ENCODE measurements around the gene CNN2. TPM values are rescaled to one million over a fixed set of nuclear protein-coding genes. Genes with fewer than 3 reads are reported as not detected.
A peak's percentile ranks its signal among the peaks of the same experiment; 100 is the strongest.

The CNN2 gene
- total RNA-seq, 4 donors from 2014 or later = 2.2 to 10.1 (median 4.1) TPM

- peak overlapping the region in 2 of 4 donors; percentile 7 to 27 for H3K4me3 ChIP-seq
- no peaks in the 10 kb centered on the region for H3K27me3 ChIP-seq
- intact Hi-C loops (cut with DNase I; ENCODE audit: low total_unique reads) (loop anchor here (5.0 kb wide), 1 partner anchor 436 kb away; no protein-coding TSS in a partner anchor), in situ Hi-C loops (cut with MboI; ENCODE audit: low sequenced_read_pairs in 4 of 4) (no loop called here)
- peaks cover 50 to 62% of the 10 kb centered on the region in 2 donors for H3K4me1 ChIP-seq
- H3K36me3 ChIP-seq = peaks cover 0 to 11% of the 10 kb centered on the region in 2 donors
- TF ChIP-seq, protein P1, sequence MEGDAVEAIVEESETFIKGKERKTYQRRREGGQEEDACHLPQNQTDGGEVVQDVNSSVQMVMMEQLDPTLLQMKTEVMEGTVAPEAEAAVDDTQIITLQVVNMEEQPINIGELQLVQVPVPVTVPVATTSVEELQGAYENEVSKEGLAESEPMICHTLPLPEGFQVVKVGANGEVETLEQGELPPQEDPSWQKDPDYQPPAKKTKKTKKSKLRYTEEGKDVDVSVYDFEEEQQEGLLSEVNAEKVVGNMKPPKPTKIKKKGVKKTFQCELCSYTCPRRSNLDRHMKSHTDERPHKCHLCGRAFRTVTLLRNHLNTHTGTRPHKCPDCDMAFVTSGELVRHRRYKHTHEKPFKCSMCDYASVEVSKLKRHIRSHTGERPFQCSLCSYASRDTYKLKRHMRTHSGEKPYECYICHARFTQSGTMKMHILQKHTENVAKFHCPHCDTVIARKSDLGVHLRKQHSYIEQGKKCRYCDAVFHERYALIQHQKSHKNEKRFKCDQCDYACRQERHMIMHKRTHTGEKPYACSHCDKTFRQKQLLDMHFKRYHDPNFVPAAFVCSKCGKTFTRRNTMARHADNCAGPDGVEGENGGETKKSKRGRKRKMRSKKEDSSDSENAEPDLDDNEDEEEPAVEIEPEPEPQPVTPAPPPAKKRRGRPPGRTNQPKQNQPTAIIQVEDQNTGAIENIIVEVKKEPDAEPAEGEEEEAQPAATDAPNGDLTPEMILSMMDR (IDR thresholded peaks at IDR 0.05 in 4 of 5, conservative IDR thresholded peaks at IDR 0.05 in 1 of 5) = no peak
- no peak for TF ChIP-seq POLR2A (IDR thresholded peaks at IDR 0.05)
- DNase-seq (no peak), ATAC-seq (no peak)
- no peaks in the 10 kb centered on the region for H3K9me3 ChIP-seq
- peak overlapping the region in 3 of 4 donors; percentile 48 to 57 (median 48) for H3K27ac ChIP-seq
These were observed 8.5 kb upstream of the CNN2 start for GRCh38 chr19:1017906-1018305.

DNA sequence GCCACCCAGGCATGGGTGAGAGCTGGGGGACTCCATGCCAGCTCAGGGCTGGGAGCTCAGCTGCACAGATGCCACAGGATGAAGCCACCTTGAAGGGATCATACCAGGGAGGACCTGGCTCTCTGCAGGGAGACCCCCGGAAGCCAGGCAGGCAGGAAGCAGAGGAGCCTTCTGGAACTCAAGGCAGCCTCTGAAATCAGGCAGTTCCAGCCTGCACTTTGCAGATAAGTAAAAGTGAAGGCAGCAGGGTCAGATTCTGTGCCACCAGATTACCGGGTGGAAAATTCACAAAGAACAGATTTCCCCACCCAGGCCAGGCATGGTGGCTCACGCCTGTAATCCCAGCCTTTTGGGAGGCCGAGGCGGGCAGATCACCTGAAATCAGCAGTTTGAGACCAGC is 8.0 kb upstream of the CNN2 start:
- Histone ChIP-seq H3K4me1 (peaks cover 50 to 62% of the 10 kb centered on the region in 2 donors), H3K4me3 (peak overlapping the region in 1 of 4 donors; percentile 27), H3K27me3 (no peaks in the 10 kb centered on the region), H3K36me3 (peaks cover 0 to 6% of the 10 kb centered on the region in 2 donors), H3K27ac (peak overlapping the region in 1 of 4 donors; percentile 48), H3K9me3 (no peaks in the 10 kb centered on the region)
- intact Hi-C loops (cut with DNase I; ENCODE audit: low total_unique reads) (loop anchor here (5.0 kb wide), 1 partner anchor 436 kb away; no protein-coding TSS in a partner anchor), in situ Hi-C loops (cut with MboI; ENCODE audit: low sequenced_read_pairs in 4 of 4) (no loop called here)
- ATAC-seq (no peak), DNase-seq (no peak)
- no peak for TF ChIP-seq POLR2A (IDR thresholded peaks at IDR 0.05)
- TF ChIP-seq, protein P1 (IDR thresholded peaks at IDR 0.05 in 4 of 5, conservative IDR thresholded peaks at IDR 0.05 in 1 of 5) = no peak

DNA sequence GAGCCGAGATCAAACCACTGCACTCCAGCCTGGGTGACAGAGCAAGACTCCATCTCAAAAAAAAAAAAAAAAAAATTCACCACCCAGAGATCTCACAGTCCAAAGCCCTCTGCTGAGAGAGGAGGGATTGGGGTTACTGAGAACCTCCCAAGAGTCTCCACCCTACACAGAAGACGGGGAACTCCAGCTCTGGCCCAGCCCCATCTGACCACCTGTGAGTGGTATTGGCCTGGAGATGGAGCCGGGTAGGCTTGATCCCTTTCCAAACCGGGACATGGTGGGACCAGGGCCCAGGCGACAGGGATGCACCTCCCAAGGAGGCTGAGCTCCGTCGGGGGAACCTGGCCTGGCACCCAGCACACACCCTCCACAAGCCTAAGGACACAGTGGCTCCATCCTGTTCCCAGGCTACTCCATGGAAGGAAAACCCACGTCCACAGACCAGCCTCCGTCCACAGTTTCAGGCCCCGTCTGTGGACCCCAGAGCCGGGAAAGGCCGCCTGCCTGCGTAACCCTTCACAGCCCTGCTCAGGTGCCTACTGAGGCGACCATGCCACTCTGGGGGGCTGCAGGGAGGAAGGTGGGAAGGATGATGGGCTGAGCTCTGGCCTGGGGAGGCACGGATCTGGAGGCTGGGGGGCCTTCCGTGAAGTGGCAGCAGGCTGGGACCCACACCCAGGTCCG is 7.3 kb upstream of the CNN2 start:
- intact Hi-C loops (cut with DNase I; ENCODE audit: low total_unique reads) = loop anchor here (5.0 kb wide), 1 partner anchor 437 kb away; no protein-coding TSS in a partner anchor
- no peak for DNase-seq
- peak overlapping the region; percentile 86 to 99 (median 90) for H3K4me3 ChIP-seq
- peaks cover 50 to 62% of the 10 kb centered on the region in 2 donors for H3K4me1 ChIP-seq
- no peaks in the 10 kb centered on the region for H3K9me3 ChIP-seq
- TF ChIP-seq, protein P1 (IDR thresholded peaks at IDR 0.05 in 4 of 5, conservative IDR thresholded peaks at IDR 0.05 in 1 of 5) = no peak
- TF ChIP-seq POLR2A (IDR thresholded peaks at IDR 0.05) = no peak
- no peaks in the 10 kb centered on the region for H3K27me3 ChIP-seq
- H3K36me3 ChIP-seq = no peaks in the 10 kb centered on the region
- peak overlapping the region; percentile 40 to 93 (median 89) for H3K27ac ChIP-seq
- in situ Hi-C loops (cut with MboI; ENCODE audit: low sequenced_read_pairs in 4 of 4) = no loop called here
- ATAC-seq = no peak

- peak overlapping the region; percentile 89 to 94 (median 91) for H3K27ac ChIP-seq
- H3K4me1 ChIP-seq = peaks cover 50 to 62% of the 10 kb centered on the region in 2 donors
- ATAC-seq = no peak
- H3K27me3 ChIP-seq = no peaks in the 10 kb centered on the region
- DNase-seq = no peak
- H3K9me3 ChIP-seq = no peaks in the 10 kb centered on the region
- peak overlapping the region; percentile 86 to 99 (median 90) for H3K4me3 ChIP-seq
- H3K36me3 ChIP-seq = no peaks in the 10 kb centered on the region
- TF ChIP-seq POLR2A (IDR thresholded peaks at IDR 0.05) = no peak
- TF ChIP-seq, protein P1 (IDR thresholded peaks at IDR 0.05 in 4 of 5, conservative IDR thresholded peaks at IDR 0.05 in 1 of 5) = no peak
- in situ Hi-C loops (cut with MboI; ENCODE audit: low sequenced_read_pairs in 4 of 4) (no loop called here), intact Hi-C loops (cut with DNase I; ENCODE audit: low total_unique reads) (loop anchor here (5.0 kb wide), 1 partner anchor 437 kb away; no protein-coding TSS in a partner anchor)
These were observed 6.8 kb upstream of the CNN2 start for GRCh38 chr19:1019616-1019961.

Data from gastrocnemius medialis (tissue), 4 donors.